ENCODE results near the gene CCDC24. TPM values are rescaled to one million over a fixed set of nuclear protein-coding genes. Genes with fewer than 3 reads are reported as not detected.

Gene CCDC24
- total and polyA plus RNA-seq, 9 donors: 1.1 to 23.3 (median 6.3) TPM

- H3K4me3 ChIP-seq: no peak overlapping the region
- no peak for TF ChIP-seq CTCF (IDR thresholded peaks at IDR 0.05)
- no peak for TF ChIP-seq POLR2A (IDR thresholded peaks at IDR 0.05)
- no peak for TF ChIP-seq EP300 (IDR thresholded peaks at IDR 0.05)
- intact Hi-C loops (cut with DNase I): no loop called here
Observed at GRCh38 chr1:44021156-44021555, 29.8 kb downstream of the CCDC24 start.

GRCh38 chr1:44021581-44022321 is 30.4 kb downstream of the CCDC24 start:
- H3K36me3 ChIP-seq: no peaks in the 10 kb centered on the region
- no peak for TF ChIP-seq POLR2A (IDR thresholded peaks at IDR 0.05)
- TF ChIP-seq EP300 (IDR thresholded peaks at IDR 0.05): no peak
- TF ChIP-seq CTCF (IDR thresholded peaks at IDR 0.05): no peak
- H3K4me1 ChIP-seq (ENCODE audit: insufficient read depth): no peaks in the 10 kb centered on the region
- H3K9me3 ChIP-seq: no peaks in the 10 kb centered on the region
- no peak overlapping the region for H3K4me3 ChIP-seq
- no peak for DNase-seq
- no peaks in the 10 kb centered on the region for H3K27me3 ChIP-seq
- intact Hi-C loops (cut with DNase I): no loop called here
- H3K27ac ChIP-seq: no peak overlapping the region
- WGBS, 3 donors: 83 to 86% (median 84%) methylated on average over 10 of the region's 10 CpGs

More at GRCh38 chr1:44021156-44021555, 29.8 kb downstream of the CCDC24 start:
- H3K27me3 ChIP-seq: no peaks in the 10 kb centered on the region
- H3K36me3 ChIP-seq: no peaks in the 10 kb centered on the region
- 78 to 84% (median 80%) methylated on average over 8 of the region's 8 CpGs for WGBS, 3 donors
- no peaks in the 10 kb centered on the region for H3K4me1 ChIP-seq (ENCODE audit: insufficient read depth)
- no peak overlapping the region for H3K27ac ChIP-seq
- no peak for DNase-seq
- no peaks in the 10 kb centered on the region for H3K9me3 ChIP-seq

- TF ChIP-seq EP300 (IDR thresholded peaks at IDR 0.05): no peak
- TF ChIP-seq POLR2A (IDR thresholded peaks at IDR 0.05): no peak
- TF ChIP-seq CTCF (IDR thresholded peaks at IDR 0.05): no peak
- no peaks in the 10 kb centered on the region for H3K36me3 ChIP-seq
- no peak overlapping the region for H3K4me3 ChIP-seq
- 87 to 89% (median 89%) methylated on average over 13 to 14 of the region's 14 CpGs for WGBS, 3 donors
- no peak for DNase-seq
- H3K27ac ChIP-seq: no peak overlapping the region
- no peaks in the 10 kb centered on the region for H3K27me3 ChIP-seq
- H3K4me1 ChIP-seq (ENCODE audit: insufficient read depth): peaks cover 1% of the 10 kb centered on the region
- no peaks in the 10 kb centered on the region for H3K9me3 ChIP-seq
- intact Hi-C loops (cut with DNase I): no loop called here
Observed at GRCh38 chr1:44024031-44024902, 32.9 kb downstream of the CCDC24 start.

- H3K27ac ChIP-seq: no peak overlapping the region
- intact Hi-C loops (cut with DNase I): no loop called here
- 83 to 87% (median 86%) methylated on average over 13 of the region's 13 CpGs for WGBS, 3 donors
- H3K4me1 ChIP-seq (ENCODE audit: insufficient read depth): peaks cover 2% of the 10 kb centered on the region
- no peak for TF ChIP-seq CTCF (IDR thresholded peaks at IDR 0.05)
- TF ChIP-seq EP300 (IDR thresholded peaks at IDR 0.05): no peak
- no peak for TF ChIP-seq POLR2A (IDR thresholded peaks at IDR 0.05)
- H3K9me3 ChIP-seq: no peaks in the 10 kb centered on the region
- DNase-seq: no peak
- H3K27me3 ChIP-seq: no peaks in the 10 kb centered on the region
- no peaks in the 10 kb centered on the region for H3K36me3 ChIP-seq
- H3K4me3 ChIP-seq: no peak overlapping the region
Observed at GRCh38 chr1:44024903-44025525, 33.6 kb downstream of the CCDC24 start.

All from ovary (tissue), 9 donors.